Activated CD8-positive, alpha-beta memory T cell treated with anti-CD3 and anti-CD28 coated beads, Interleukin-2, amount 50 U/mL, for 24 hours (primary cell): ENCODE measurements around the gene NDUFA7.
A peak's percentile ranks its signal among the peaks of the same experiment; 100 is the strongest.
"Not testable (repeated sequence)": the region's sequence is repeated elsewhere in the genome, so short reads cannot be mapped to it uniquely, and the experiment has no call there.

Source experiments
- DNase-seq: peaks from one replicate; pipeline ENCODE4 v3.0.0-alpha.2; 2020; ENCODE audit errors: extremely low read depth

Gene NDUFA7

DNA sequence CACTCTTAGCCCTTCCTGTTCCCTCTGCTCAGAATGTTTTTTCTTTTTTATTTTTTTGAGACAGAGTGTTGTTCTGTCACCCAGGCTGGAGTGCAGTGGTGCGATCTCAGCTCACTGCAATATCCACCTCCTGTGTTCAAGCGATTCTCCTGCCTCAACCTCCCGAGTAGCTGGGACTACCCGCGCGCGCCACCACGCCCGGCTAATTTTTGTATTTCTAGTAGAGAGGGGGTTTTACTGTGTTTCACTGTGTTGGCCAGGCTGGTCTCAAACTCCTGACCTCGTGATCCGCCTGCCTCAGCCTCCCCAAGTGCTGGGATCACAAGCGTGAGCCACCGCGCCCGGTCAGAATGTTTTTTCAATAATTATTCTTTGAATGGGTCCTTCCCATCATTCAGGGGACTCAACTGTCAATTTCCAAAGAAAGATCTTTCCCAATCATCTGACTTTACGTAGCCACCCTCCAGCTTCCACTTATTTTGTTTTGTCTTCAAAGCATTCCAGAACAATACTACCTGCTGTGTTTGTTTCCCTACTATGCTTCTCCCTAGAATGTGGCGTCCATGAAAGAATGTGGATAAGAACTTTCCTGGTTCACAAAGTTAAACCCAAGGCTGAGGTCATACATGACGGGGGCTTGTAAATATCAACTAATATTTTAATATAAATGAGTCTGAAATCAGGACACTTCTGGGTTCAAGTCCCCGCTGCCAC, 1.2 kb downstream of the NDUFA7 start:
- no peak for DNase-seq

- DNase-seq: not testable (repeated sequence)
These were observed 2.3 kb downstream of the NDUFA7 start for GRCh38 chr19:8318835-8319234.

- DNase-seq: no peak
These were observed 4.6 kb downstream of the NDUFA7 start for GRCh38 chr19:8316351-8317125.

DNA sequence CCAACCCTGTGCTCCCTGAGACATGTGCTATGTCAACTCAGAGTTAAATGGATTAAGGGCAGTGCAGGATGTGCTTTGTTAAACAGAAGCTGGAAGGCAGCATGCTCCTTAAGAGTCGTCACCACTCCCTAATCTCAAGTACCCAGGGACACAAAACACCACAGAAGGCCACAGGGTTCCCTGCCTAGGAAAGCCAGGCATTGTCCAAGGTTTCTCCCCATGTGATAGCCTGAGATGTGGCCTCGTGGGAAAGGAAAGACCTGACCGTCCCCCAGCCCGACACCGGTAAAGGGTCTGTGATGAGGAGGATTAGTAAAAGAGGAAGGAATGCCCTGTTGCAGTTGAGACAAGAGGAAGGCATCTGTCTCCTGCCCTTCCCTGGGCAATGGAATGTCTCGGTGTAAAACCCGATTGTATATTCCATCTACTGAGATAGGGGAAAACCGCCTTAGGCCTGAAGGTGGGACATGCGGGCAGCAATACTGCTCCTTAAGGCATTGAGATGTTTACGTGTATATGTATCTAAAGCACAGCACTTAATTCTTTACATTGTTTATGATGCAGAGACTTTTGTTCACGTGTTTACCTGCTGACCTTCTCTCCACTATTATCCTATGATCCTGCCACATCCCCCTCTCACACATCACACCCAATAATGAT, 6.1 kb downstream of the NDUFA7 start:
- DNase-seq: not testable (repeated sequence)

- no peak for DNase-seq
These were observed 9.5 kb downstream of the NDUFA7 start for GRCh38 chr19:8311461-8312260.

- DNase-seq: no peak
These were observed 10.7 kb downstream of the NDUFA7 start for GRCh38 chr19:8310342-8311055.

DNA sequence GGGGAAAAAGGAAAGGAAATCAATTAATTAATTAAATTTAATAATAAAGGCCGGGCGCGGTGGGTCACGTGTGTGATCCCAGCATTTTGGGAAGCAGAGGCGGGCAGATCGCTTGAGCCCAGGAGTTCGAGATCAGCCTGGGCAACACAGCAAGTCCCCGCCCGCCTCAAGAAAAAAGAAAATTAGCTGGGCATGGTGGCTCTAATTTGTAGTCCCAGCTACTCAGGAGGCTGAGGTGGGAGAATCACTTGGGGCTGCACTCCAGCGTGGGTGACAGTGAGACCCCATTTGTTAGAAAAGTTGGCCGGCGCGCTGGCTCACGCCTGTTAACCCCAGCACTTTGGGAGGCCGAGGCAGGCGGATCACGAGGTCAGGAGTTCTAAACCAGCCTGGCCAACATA, 12.3 kb downstream of the NDUFA7 start:
- DNase-seq: no peak

- DNase-seq: peak; percentile 66
These were observed 13.0 kb downstream of the NDUFA7 start, which contains the start of gene CD320 for GRCh38 chr19:8307965-8308866. CD320 (minus strand) TSS chr19:8308358; CDS start chr19:8308290, 68 bp downstream.

GRCh38 chr19:8307400-8307964, 13.7 kb downstream of the NDUFA7 start:
- no peak for DNase-seq

GRCh38 chr19:8306235-8307054, 14.7 kb downstream of the NDUFA7 start:
- no peak for DNase-seq

- no peak for DNase-seq
These were observed 15.4 kb downstream of the NDUFA7 start for GRCh38 chr19:8305798-8306197.

DNA sequence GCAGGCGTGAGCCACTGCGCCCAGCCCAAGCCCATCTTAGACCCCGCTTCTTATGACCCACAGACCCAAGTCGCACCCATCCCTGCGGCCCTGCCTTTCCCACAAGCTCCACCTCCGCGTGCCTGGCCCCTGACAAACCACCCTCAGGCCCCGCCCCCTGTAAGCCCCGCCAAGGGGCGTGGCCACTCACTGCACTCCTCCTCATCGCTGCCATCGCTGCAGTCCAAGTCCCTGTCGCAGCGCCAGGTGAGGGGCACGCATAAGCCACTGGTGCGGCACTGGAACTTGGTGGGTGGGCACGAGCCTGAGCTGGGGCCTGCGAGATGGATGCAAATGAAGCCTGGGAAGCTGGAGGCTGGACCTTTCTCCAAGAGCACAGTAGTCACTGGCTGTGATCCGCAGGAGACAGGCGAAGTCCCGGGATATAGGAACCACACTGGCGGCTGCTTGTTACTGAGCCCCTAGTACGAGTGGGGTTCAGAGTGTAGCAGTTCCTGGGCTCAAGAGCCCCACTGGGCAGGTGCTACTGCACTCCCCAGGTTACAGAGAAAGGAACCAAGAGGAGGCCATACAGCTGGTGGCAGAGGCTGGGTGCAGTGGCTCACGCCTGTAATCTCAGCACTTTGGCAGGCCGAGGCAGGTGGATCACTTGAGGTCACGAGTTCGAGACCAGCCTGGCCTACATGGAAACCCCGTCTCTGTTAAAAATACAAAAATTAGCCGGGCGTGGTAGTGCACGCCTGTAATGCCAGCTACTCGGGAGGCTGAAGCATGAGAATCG, 16.1 kb downstream of the NDUFA7 start:
- DNase-seq: no peak

DNA sequence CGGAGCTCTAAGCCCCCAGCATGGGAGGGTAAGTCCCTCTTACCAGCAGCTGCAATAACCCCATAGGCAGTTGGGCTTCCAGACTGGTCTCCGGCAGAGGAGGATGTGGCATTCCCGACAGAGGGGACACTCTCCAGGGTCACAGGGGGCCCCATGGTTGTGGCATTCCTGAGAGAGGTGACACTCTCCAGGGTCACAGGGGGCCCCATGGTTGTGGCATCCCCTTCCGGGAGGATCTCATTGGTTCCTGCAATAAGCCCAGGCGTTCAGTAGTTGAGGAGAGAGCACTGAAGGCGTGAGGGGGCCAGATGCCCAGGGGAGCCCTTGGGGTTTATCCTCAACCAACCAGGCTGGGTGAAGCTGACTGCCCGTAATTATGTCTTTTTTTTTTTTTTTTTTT, 18.4 kb downstream of the NDUFA7 start:
- no peak for DNase-seq

DNA sequence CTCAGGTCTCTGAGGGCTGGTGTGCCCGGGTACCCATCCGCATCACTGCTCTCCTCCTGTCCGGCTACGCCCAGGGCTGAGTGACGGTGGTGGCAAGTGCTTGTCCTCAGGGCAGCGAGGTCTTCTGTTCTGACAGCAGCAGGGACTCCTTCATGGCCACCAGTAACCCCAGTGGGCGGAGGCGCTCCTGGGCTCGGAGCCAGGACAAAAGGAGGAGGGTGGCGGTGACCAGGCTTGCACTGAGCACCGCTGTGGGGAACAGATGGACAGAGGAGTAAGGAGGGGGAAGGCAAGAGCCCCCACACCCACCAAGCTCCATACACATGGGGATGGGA, 18.9 kb downstream of the NDUFA7 start:
- DNase-seq: no peak

GRCh38 chr19:8291337-8291736, 29.8 kb downstream of the NDUFA7 start:
- DNase-seq: not testable (repeated sequence)

DNA sequence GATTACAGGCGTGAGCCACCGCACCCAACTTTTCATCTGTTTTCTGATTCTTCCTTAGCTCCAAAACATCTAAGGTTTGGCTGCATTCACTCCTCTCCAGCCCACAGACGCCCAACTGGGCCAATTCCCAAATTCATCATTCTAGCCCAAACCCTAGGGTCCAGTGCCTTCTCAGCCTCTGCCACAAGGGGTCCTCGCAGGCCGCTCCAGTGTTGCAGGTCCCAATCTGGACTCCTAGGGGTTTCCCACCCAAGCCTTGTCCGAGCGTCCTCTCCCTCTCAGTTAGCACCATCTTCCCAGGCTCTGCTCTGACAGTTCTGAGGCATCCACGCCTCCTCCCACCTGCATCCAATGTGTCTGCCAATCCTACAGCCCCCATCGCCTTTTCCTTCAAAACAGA, 44.7 kb downstream of the NDUFA7 start:
- DNase-seq: not testable (repeated sequence)

DNA sequence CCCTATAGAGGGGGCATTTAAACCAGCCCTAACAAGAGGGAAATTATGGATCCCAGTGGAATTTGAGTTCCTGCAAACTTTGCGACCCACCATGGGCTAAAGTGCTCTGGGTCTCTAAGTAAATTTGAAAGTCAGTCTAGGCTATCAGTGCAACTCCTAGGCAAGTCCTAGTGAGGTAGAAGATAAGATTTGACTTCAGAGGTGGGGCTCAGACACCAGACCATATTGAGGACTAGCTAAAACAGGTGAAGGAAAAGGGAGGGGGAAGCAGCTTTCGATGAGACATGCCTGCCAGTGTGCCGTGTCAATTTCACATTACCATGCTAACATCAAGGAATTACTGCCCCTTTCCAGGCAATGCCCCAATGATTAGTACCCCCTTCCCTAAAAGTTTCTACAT, 51.5 kb downstream of the NDUFA7 start:
- DNase-seq: no peak

DNA sequence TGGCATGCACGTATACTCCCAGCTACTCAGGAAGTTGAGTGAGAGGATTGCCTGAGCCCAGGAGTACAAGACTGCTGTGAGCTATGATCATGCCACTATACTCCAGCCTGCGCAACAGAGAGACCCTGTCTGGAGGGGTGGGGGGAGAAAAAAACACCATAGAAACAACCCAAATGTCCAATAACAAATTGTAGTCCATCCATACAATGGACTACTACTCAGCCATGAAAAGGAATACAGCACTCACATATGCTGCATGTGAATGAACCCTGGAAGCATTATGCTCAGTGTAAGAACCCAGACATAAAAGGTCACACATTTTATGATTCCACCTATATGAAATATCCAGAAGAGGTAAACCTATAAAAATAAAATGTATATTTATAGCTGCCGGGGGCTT, 55.3 kb downstream of the NDUFA7 start:
- DNase-seq: no peak
